Measurements from ENCODE around the gene RNF149.

The RNF149 gene, protein sequence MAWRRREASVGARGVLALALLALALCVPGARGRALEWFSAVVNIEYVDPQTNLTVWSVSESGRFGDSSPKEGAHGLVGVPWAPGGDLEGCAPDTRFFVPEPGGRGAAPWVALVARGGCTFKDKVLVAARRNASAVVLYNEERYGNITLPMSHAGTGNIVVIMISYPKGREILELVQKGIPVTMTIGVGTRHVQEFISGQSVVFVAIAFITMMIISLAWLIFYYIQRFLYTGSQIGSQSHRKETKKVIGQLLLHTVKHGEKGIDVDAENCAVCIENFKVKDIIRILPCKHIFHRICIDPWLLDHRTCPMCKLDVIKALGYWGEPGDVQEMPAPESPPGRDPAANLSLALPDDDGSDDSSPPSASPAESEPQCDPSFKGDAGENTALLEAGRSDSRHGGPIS

GRCh38 chr2:101308432-101309210 lies at the start of gene RNF149:
TSS of gene RNF149 (minus strand) at chr2:101308701. CDS start at chr2:101308588, 113 bp downstream.
- TF ChIP-seq ZC3H10 (CRISPR knock-in tag; IDR thresholded peaks at IDR 0.05) (no peak), GLIS3 (CRISPR knock-in tag; IDR thresholded peaks at IDR 0.05) (no peak), ZNF8 (CRISPR knock-in tag; IDR thresholded peaks at IDR 0.05) (no peak)
- peak; percentile 87 for ATAC-seq

GRCh38 chr2:101357376-101357775 lies 48.9 kb upstream of the RNF149 start:
- ATAC-seq, result no peak

GRCh38 chr2:101356521-101356920 lies 48.0 kb upstream of the RNF149 start:
- ATAC-seq, result peak; percentile 52
- TF ChIP-seq ARNTL (CRISPR knock-in tag; IDR thresholded peaks at IDR 0.05; ENCODE audit: borderline replicate concordance, low read depth) (no peak), PATZ1 (CRISPR knock-in tag; IDR thresholded peaks at IDR 0.05; ENCODE audit: borderline replicate concordance) (no peak), ZNF565 (CRISPR knock-in tag; conservative IDR thresholded peaks at IDR 0.05; ENCODE audit: low read depth) (no peak), PPARA (CRISPR knock-in tag; IDR thresholded peaks at IDR 0.05; ENCODE audit: borderline replicate concordance) (no peak), POU6F1 (CRISPR knock-in tag; IDR thresholded peaks at IDR 0.05; ENCODE audit: borderline replicate concordance, low read depth) (no peak), CSDC2 (CRISPR knock-in tag; IDR thresholded peaks at IDR 0.05) (no peak), CREB5 (CRISPR knock-in tag; IDR thresholded peaks at IDR 0.05; ENCODE audit: low read depth) (no peak), ZNF8 (CRISPR knock-in tag; IDR thresholded peaks at IDR 0.05) (no peak), SNAI2 (CRISPR knock-in tag; IDR thresholded peaks at IDR 0.05) (no peak), ZFP30 (CRISPR knock-in tag; IDR thresholded peaks at IDR 0.05) (no peak), ZNF70 (CRISPR knock-in tag; IDR thresholded peaks at IDR 0.05) (no peak), ISL1 (CRISPR knock-in tag; IDR thresholded peaks at IDR 0.05) (no peak)

More at GRCh38 chr2:101357376-101357775, 48.9 kb upstream of the RNF149 start:
- no peak for TF ChIP-seq ESRRG (CRISPR knock-in tag; IDR thresholded peaks at IDR 0.05)
- no peak for TF ChIP-seq ARNTL (CRISPR knock-in tag; IDR thresholded peaks at IDR 0.05; ENCODE audit: borderline replicate concordance, low read depth)
- TF ChIP-seq RARB (CRISPR knock-in tag; IDR thresholded peaks at IDR 0.05), result no peak
- no peak for TF ChIP-seq CSDC2 (CRISPR knock-in tag; IDR thresholded peaks at IDR 0.05)
- no peak for TF ChIP-seq BACH2 (CRISPR knock-in tag; IDR thresholded peaks at IDR 0.05; ENCODE audit: borderline replicate concordance)
- TF ChIP-seq PPARA (CRISPR knock-in tag; IDR thresholded peaks at IDR 0.05; ENCODE audit: borderline replicate concordance), result no peak
- TF ChIP-seq ISL1 (CRISPR knock-in tag; IDR thresholded peaks at IDR 0.05), result no peak
- TF ChIP-seq TOX (CRISPR knock-in tag; IDR thresholded peaks at IDR 0.05; ENCODE audit: borderline replicate concordance), result no peak
- TF ChIP-seq ZNF70 (CRISPR knock-in tag; IDR thresholded peaks at IDR 0.05), result no peak
- TF ChIP-seq PATZ1 (CRISPR knock-in tag; IDR thresholded peaks at IDR 0.05; ENCODE audit: borderline replicate concordance), result no peak
- TF ChIP-seq, protein P1, sequence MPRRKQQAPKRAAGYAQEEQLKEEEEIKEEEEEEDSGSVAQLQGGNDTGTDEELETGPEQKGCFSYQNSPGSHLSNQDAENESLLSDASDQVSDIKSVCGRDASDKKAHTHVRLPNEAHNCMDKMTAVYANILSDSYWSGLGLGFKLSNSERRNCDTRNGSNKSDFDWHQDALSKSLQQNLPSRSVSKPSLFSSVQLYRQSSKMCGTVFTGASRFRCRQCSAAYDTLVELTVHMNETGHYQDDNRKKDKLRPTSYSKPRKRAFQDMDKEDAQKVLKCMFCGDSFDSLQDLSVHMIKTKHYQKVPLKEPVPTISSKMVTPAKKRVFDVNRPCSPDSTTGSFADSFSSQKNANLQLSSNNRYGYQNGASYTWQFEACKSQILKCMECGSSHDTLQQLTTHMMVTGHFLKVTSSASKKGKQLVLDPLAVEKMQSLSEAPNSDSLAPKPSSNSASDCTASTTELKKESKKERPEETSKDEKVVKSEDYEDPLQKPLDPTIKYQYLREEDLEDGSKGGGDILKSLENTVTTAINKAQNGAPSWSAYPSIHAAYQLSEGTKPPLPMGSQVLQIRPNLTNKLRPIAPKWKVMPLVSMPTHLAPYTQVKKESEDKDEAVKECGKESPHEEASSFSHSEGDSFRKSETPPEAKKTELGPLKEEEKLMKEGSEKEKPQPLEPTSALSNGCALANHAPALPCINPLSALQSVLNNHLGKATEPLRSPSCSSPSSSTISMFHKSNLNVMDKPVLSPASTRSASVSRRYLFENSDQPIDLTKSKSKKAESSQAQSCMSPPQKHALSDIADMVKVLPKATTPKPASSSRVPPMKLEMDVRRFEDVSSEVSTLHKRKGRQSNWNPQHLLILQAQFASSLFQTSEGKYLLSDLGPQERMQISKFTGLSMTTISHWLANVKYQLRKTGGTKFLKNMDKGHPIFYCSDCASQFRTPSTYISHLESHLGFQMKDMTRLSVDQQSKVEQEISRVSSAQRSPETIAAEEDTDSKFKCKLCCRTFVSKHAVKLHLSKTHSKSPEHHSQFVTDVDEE (CRISPR knock-in tag; IDR thresholded peaks at IDR 0.05), result no peak
- TF ChIP-seq OSR1 (CRISPR knock-in tag; IDR thresholded peaks at IDR 0.05), result no peak
- TF ChIP-seq POU6F1 (CRISPR knock-in tag; IDR thresholded peaks at IDR 0.05; ENCODE audit: borderline replicate concordance, low read depth), result no peak
